HuH-7 (cell line): ENCODE results near the gene GNL1.

Experiments
- DNase-seq: peaks from one replicate; pipeline ENCODE4 v3.0.0; 2011; ENCODE audit warnings: low spot score

The GNL1 gene

GRCh38 chr6:30568245-30568644 lies 12.0 kb upstream of the GNL1 start:
- DNase-seq = no peak

DNA sequence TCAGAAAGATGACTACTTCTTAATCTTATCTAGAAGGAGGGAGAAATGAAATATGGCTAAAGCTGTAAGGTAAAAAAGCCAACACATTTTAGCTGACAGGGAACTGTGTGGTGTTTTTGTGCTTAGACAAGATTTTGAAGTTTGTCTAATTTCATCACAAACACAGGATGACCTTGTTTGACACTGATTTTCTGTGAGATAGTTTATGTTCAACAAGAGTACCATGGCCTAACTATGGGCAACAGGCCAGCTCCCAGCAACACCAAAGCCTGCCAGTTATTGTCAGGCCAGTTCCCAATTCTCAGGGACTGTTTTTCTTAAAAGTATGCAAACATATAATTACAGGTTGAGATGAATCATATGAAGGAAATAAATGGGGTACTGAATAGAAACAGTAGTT lies 9.5 kb upstream of the GNL1 start:
- no peak for DNase-seq

- DNase-seq = no peak
Measured at GRCh38 chr6:30564114-30564513, 7.8 kb upstream of the GNL1 start.

DNA sequence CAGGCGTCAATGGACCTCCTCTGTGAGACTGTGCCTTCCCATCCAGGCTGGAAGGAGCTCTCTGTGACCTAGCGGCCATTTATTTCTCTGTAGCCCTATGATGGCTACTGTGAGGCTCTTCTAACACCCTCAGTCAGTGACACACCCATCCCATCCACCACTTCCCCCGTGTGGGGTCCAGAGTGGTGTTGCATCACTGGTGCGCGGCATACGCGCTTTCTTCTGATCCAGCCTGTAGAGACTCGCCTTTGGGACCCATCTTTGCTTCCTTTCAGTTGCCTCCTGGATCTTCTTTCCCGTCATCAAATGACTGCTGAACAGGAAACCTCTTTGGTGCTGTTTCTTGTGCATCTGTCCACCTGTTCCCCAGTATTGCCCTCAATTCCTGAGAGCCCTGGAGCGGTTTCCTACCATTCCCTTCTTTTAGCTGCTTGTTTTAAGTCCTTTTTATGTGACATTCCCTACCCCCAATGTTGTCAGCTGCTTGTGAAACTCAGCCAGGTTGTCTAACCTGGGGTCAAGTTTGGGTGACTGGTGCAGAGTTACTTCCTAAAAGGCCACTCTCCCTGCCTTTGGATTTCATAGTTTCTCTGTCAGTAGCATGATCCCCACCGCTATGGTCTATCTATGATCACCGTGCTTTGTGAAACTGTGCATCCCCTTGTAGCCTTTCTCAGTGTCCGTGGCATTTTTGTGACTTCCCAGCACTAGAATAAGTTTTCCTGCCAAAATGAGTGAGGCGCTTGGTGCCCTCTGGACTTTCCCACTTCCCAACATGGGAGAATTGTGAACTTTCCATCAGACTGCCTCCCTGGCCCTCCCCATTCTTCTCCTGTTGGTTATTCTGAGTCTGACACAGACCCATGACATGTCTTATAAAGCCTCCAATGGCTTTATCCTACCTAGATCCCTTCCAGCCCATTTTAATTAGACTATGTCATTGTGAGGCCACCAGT lies 6.5 kb upstream of the GNL1 start:
- no peak for DNase-seq

DNA sequence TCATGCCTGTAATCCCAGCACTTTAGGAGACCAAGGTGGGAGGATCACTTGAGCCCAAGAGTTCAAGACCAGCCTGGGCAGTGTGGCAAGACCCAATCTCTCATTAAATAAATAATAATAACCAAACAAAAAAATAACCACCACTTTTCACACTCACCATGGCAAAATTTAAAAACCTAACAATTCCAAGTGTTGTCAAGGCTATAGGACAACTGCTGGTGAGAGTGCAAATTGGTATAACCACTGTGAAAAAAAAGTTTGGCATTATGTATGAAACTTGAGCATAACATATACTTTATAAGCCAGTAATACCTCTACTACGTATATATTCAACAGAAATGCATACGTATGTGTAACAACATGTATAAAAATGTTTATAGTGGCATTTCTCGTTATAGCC lies 4.6 kb upstream of the GNL1 start:
- DNase-seq = no peak

DNA sequence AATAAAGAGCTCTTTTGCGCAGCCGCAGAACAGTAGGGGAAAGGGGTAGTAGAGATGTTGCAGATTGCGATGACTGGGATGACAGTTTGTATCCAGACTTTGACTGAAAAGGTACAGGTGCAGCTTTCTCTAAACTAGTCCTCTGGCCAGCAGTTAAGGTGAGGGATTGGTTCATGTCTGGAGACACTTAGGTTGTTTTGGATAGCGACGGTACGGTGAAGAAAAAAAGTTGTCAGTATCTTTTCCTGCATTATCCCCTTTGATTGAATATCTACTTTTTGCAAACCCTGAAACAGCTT lies 1.3 kb upstream of the GNL1 start:
- no peak for DNase-seq

DNA sequence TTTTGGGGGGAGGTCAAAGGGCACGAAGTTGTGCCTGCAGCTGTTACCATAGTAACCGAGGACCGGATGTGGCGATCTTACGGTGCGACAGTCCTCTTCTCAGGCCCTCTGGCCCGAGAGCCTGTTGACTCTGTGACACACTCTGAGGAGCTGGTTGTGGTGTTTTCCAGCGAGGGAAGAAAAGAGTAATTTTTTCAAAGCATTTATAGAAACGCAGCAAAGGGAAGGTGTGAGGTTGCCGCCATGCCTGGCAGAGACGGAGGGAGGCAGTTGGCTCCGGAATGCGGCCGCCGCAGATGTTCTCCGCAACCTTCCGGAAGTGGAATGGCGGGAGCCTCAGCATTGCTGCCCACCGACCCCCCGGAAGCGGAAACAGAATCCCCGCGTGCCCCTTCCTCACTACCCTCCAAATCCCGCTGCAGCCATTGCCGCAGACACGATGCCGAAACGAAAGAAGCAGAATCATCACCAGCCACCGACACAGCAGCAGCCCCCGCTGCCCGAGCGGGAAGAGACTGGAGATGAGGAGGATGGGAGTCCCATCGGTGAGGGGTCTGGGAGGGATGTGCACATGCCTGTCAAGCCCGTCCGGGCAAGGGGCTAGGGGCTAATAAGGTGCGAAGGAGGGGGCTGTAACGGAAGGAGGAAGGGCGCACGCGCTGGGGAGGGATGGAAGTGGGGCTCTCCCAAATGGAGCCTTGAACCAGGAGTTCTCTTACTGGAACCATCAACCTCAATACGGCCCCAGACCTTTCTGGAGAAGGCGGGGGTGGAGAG lies 805 bp upstream of the GNL1 start, which contains the start of gene PRR3:
PRR3 (plus strand) TSS at position 390 of the 777 bp plus-strand sequence; CDS start at position 440, 50 bp downstream.
- peak; percentile 71 for DNase-seq

DNA sequence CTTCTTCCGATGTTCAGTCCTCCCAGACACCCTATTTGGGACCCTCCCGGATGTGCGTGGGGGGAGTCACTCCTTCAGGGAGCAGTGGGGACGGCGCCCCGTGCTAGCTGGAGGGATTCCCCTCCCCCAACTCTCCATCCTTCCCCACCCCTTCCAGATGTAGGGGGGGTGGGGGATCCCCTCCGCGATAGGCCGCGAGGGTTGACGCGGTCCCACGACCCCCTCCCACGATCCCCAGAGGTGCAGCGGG lies 548 bp downstream of the GNL1 start:
- DNase-seq = no peak

GRCh38 chr6:30554962-30555815 lies 1.1 kb downstream of the GNL1 start:
- DNase-seq = no peak

GRCh38 chr6:30554404-30554803 lies 1.9 kb downstream of the GNL1 start:
- no peak for DNase-seq

DNA sequence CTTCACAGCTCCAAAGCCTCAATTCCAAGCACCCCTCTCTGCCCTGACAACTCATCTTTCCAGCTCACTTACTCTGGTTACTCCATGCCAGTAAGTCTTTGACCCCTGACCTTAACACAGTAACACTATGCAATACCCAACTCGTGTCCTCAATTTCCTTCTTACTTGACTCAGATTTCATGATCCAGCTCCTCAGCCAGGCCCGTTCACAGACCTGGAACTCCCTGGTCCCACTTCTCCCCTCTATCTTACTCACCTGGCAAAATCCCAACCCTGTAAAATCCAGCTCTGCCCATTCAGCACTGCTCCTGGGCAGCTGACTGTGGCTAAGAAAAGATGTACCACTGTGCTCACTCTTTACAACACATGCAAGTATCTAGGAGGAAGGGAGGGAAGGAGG lies 7.9 kb downstream of the GNL1 start:
- DNase-seq = no peak

DNA sequence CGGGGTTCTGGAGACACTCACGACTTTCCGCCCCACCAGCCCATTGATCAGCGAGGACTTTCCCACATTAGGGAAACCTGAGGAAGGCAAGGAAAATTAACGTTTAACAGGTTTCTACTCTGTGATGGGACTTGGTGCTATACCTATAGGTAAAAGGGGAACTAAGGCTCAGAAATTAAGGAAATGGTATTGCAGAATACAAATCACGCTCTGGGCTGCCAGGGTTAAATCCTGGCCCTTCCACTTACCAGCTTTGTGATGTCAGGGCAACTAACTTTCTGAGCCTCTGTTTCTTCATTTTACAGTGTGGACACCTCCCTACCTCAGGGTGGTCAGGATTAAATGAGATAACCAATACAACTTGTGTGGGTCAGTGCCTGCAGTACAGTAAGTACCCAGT lies 8.8 kb downstream of the GNL1 start:
- DNase-seq = no peak

- DNase-seq = peak; percentile 28
Measured at GRCh38 chr6:30544666-30545272, 11.5 kb downstream of the GNL1 start.

DNA sequence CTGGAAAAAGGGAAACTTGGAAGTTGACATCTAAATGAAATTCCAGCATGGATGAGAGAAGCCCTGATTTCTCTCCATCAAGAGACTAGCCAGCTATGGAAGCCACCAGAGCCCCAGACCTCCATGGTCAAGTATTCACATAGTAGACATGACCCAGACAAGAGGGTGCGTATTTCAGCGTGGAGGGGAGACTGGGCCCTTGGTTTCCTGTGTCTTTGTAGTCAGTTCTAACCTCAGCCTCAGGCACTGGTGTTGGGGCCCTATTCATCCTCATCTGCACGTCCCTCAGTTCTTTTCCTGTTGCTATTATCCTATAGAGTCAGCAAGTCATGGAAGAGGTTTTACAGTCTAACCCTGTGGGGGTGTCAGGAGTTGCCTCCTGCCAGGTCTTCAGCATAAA lies 12.5 kb downstream of the GNL1 start:
- no peak for DNase-seq

DNA sequence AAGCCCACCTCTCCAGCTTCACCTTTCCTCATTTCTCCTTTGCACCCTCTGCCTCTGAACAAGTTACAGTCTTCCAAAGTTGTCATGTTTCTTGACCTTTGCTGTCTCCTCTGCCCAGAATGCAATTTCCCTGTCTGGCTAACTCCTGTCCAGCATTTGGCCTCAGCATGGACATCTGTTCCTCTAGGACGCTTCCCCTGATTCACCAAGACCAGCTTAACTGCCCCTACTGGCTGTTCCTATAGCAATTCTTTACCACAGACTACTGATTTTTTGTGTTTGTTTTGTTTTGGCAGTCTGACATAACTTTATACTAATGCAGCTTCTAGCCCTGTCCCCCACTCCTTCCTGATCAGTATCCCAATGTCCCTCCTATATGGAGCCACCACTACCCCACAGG lies 13.4 kb downstream of the GNL1 start:
- DNase-seq = no peak

DNA sequence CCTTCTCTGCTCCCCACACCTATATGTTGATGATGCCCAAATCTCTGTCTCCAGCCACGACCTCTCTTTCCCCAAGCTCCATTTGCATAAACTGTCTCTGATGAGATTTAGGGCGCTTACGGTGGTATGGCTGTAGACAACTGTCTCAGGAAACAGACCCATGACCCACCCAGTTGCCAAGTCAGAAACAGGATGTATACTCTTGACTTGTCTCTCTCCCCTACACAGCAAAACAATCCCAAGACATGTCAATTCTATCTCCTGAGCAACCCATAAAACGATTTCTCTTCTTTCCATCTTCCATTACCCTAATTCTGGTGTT lies 13.9 kb downstream of the GNL1 start:
- no peak for DNase-seq

DNA sequence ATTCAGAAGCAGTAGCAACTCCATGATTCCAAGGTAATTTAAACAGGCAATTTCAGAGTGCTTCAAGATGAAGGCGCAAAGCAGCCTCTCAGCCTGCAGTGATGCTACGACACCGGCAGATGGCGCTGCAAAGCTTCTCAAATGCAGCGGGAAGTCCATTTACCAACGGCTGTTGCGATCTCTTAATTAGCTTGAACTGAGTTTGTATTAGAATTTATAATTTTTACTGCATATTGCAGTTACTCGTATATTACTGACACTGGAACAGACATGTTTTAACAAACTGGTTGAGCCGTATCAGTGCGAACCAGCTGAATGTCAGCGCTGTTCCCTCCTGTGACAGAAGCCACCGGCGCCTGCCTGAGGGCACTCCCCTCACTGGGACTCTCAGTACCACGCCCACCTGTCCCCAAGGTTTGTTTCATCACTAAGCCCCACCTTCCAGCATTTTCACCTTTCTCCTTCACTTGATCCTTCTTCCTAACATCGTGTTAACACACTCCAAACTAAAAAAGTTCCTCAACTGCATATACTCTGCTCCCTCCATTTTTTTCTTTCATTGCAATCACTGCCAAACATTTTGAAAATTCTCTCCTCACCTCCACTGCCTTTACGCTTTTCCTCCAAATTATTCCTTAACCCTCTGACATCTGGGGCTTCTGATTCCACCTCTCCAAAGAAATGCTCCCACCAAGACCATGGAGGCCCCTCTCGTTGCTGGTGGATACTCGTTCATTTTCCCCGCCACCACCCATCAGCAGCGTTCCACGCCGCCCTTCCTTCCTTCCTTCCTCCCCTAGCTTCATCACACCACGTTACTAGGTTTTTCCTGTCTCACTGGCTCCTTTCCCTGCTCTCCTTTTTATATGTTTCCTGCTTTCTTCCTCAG lies 14.5 kb downstream of the GNL1 start:
- DNase-seq = peak; percentile 39

DNA sequence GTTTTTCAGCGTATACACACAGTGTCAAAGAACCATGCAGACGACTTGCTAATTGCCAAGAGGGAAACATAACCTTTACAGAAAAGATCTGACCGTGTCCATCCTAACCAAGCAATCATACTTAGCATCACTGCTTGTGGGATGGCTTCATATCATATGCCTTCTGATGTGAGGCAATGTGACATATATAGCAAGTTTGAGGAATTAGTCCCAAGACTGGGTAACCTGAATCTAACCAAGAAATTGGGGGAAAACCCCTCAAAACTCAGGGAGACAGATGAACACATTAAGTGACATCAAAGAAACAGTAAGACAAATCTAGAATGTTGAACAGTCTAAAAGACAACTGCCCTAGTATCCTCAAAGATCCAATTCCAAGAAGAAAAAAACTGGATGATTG lies 18.4 kb downstream of the GNL1 start:
- DNase-seq = no peak

- DNase-seq = no peak
Measured at GRCh38 chr6:30533460-30534294, 22.6 kb downstream of the GNL1 start.

GRCh38 chr6:30530014-30530413 lies 26.3 kb downstream of the GNL1 start:
- DNase-seq = no peak
